Keratinocyte (primary cell): ENCODE data around the gene PLTP.

Experiments used
- CTCF ChIP-seq, 3 experiments: IDR thresholded peaks in 1 of 3; conservative IDR thresholded peaks in 1 of 3; optimal IDR thresholded peaks in 1 of 3; 2 replicates in 2 of 3; 3 replicates in 1 of 3; pipeline versions ENCODE3 to v1.5.1; 2011; ENCODE audit warnings: low read length in 3 of 3, mild to moderate bottlenecking in 3 of 3, moderate library complexity in 2 of 3, control low read depth in 1 of 3, inconsistent platforms in 1 of 3; ENCODE audit not compliant: insufficient read depth in 2 of 3; ENCODE audit errors: extremely low read depth in 1 of 3
- EZH2 ChIP-seq: IDR thresholded peaks from one replicate; pipeline ENCODE4 v1.6.1; 2012; ENCODE audit warnings: inconsistent platforms, mild to moderate bottlenecking, low read length, moderate library complexity

GRCh38 chr20:45918779-45919537, 7.0 kb upstream of the PLTP start:
- TF ChIP-seq CTCF (optimal IDR thresholded peaks at IDR 0.05 in 1 of 3, IDR thresholded peaks at IDR 0.05 in 1 of 3, conservative IDR thresholded peaks at IDR 0.05 in 1 of 3; ENCODE audit: extremely low read depth in 1 of 3, insufficient read depth in 2 of 3, low read length in 3 of 3) = no peak
- no peak for TF ChIP-seq EZH2
